ENCODE results near the gene CBLB.

DNA sequence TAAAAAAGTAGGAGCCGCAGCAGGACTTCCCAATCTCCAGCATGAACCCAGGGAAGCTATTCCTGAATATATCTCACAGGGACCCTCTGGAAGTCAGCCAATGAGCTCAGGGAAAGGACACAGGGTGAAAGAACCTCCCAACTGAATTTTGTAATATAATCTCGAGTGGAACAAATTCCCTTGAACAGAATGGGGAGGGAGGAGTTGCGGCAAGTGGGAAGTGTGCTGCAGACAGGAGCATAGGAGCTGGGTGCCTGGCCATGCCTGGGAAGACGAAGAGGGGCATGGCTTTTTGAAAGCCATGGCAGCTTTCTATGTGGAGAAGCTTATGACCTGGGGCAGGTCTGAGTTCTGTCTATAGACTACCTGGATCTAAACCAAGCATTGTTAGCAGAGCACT, 98.4 kb downstream of the CBLB start:
- TF ChIP-seq, protein P1, sequence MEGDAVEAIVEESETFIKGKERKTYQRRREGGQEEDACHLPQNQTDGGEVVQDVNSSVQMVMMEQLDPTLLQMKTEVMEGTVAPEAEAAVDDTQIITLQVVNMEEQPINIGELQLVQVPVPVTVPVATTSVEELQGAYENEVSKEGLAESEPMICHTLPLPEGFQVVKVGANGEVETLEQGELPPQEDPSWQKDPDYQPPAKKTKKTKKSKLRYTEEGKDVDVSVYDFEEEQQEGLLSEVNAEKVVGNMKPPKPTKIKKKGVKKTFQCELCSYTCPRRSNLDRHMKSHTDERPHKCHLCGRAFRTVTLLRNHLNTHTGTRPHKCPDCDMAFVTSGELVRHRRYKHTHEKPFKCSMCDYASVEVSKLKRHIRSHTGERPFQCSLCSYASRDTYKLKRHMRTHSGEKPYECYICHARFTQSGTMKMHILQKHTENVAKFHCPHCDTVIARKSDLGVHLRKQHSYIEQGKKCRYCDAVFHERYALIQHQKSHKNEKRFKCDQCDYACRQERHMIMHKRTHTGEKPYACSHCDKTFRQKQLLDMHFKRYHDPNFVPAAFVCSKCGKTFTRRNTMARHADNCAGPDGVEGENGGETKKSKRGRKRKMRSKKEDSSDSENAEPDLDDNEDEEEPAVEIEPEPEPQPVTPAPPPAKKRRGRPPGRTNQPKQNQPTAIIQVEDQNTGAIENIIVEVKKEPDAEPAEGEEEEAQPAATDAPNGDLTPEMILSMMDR (IDR thresholded peaks at IDR 0.05), result no peak
- TF ChIP-seq POLR2A (IDR thresholded peaks at IDR 0.05), result no peak
- TF ChIP-seq EP300 (IDR thresholded peaks at IDR 0.05), result no peak

Data from tibial nerve (tissue), 4 donors.